Endometrium (tissue), 2 donors: ENCODE measurements around the gene CEP104.

Source experiments
- FAIRE-seq: peaks from 2 replicates; lab custom pipeline; 2012; peaks lifted over from hg19 to GRCh38; lab: Jason Lieb, UNC
- donor health status: control.
- donor health status: control.

Gene CEP104

GRCh38 chr1:3868464-3869006 lies 11.5 kb upstream of the CEP104 start:
- FAIRE-seq = no peak

- FAIRE-seq = no peak
Measured at GRCh38 chr1:3865606-3866160, 8.7 kb upstream of the CEP104 start.

DNA sequence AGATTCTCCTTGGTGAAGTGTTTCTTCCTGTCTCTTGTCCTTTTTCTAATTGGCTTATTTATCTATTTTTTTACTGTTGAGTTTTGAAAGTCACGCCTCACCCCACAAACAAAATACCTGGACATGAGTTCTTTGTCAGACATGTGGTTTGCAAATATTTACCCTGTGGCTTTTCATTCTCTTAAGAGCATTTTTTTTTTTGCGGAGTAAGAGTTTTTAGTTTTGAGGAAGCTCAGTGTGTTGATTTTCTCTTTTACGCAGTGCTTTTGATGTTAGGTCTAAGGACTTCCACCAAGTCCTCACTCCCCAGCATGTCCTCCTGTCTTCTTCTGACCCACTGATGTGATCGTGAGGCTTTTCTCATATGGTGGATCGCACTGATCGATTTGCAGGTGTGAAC lies 7.9 kb upstream of the CEP104 start:
- no peak for FAIRE-seq

- no peak for FAIRE-seq
Measured at GRCh38 chr1:3863231-3863935, 6.4 kb upstream of the CEP104 start.

- FAIRE-seq = no peak
Measured at GRCh38 chr1:3858231-3858981, 1.4 kb upstream of the CEP104 start.

GRCh38 chr1:3857791-3858129 lies 749 bp upstream of the CEP104 start:
- FAIRE-seq = no peak

DNA sequence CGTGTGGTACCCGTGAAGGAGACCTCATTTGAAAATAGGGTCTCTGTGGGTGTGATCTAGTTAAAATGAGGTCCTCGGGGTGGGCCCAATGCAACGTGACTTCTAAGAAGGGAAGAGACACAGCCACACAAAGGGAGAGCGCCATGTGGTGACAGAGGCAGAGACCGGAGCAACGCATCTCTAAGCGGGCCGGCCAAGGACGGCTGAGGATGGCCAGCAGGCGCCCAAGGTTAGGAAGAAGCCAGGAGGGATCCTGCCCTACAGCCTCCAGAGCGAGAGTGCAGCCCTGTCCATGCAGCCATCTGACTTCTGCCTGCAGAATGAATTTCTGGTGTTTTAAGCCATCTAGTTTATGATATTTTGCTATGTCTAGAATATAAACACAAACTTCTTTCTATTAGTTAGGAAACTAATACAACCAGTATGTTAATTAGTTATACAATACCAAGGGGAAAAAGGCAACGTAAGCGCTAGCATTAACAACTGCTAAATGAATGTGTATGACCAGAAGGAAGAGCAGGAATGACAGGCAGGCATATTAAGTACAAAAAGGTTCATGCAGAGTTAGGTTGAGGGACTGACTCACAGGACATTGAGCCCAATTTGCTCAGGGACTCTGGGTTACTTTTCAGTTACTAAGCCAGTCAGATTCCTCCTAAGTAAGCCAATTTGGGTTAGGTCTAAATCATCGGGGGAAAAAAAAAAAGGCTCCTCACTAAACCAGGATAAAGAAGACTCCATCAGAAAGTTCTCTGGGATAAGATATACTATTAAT lies 4.1 kb downstream of the CEP104 start:
- no peak for FAIRE-seq

- no peak for FAIRE-seq
Measured at GRCh38 chr1:3852091-3852490, 4.9 kb downstream of the CEP104 start.

DNA sequence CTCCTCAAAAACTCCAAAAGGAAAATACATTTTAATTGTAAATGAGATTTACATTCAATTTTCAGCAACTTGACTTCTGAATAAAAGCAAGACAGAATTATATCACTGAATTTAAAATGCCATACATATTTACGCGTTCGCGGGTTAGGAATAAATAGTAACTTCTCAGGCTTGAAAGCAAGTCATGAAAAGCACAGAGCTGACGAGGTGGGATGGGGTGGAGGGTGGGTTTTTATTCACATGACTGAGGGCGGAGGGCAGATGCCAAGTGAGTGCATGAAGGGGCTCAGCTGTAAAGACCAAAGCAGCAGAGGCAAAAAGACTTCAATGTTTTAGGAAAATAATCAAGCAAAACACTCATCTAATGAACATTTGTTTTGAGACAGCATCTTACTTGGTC lies 5.7 kb downstream of the CEP104 start:
- FAIRE-seq = no peak

DNA sequence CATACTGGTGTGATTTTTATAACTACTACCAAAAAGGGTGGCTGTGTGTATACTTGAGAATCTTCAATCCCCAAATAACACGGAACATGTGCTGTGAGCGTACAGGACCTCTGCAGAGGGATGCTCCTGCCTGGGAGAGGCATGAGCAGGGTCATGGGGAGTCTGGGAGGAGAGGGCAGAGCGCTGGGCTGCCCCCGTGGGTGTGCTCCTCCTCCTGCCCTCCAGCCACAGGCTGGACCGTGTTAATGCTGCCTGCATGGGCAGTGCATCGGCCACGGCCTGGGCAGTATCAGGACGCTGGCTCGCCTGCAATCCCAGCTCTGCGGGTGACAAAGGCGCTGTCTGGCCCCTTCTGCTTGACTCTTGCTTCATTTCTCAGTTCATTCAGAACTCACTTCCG lies 6.2 kb downstream of the CEP104 start:
- FAIRE-seq = no peak

DNA sequence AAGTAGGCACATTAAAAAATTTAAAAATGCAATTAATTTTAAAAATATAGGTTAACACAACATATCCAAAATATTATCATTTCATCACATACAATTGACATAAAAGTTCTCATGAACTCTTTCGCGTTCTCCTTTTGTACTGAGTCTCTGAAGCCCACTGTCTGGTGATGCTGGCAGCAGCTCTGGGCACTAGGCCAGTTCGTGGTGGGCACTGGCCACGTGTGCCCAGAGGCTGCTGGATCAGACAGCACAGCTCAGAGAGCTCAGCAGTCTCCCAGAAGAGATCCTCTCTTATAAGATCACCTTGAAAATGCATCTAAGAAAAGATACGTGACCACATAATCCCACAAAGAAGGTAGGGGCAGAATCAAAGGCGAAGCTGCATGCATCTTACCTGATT lies 9.9 kb downstream of the CEP104 start:
- FAIRE-seq = no peak

- no peak for FAIRE-seq
Measured at GRCh38 chr1:3846541-3846940, 10.5 kb downstream of the CEP104 start.

- no peak for FAIRE-seq
Measured at GRCh38 chr1:3842912-3843311, 14.1 kb downstream of the CEP104 start.

- no peak for FAIRE-seq
Measured at GRCh38 chr1:3841491-3841890, 15.5 kb downstream of the CEP104 start.

DNA sequence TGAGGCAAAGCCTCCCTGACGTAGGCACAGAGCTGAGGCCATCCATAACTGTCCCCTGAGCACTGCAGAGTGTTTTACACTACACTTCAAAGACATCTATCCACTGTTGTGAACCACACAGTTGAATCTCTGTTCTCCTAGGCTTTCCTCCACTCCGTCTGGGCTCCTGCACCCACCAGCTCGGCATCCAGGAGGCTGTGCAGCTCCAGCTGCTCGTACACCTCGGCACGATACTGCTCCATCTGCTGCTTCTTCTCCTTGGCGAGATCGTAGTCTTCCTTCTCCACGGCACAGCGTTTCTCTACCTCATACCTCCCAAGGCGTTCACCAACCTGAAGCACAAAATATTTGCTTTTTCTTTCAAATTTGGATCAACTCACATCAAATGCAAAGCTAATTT lies 18.2 kb downstream of the CEP104 start:
- FAIRE-seq = no peak

- no peak for FAIRE-seq
Measured at GRCh38 chr1:3837685-3838084, 19.3 kb downstream of the CEP104 start.

DNA sequence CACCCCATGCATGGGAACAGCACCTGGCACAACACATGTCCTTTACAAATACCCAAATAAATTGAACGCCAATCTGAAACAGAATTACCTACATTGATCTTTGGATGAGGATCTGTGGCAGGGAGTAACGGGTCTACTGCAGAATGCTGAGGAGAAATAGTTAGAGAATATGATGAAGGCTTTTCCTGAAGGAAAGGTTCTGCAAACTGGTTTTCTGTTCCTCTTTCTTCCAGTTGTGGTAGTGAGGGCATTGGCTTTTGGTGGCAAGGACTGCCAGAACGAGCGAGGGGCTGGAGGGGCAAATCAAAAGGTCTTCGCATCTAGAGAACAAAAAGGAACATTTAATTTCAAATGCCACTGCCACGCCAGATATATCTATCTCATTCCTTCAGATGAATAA lies 19.8 kb downstream of the CEP104 start:
- no peak for FAIRE-seq

DNA sequence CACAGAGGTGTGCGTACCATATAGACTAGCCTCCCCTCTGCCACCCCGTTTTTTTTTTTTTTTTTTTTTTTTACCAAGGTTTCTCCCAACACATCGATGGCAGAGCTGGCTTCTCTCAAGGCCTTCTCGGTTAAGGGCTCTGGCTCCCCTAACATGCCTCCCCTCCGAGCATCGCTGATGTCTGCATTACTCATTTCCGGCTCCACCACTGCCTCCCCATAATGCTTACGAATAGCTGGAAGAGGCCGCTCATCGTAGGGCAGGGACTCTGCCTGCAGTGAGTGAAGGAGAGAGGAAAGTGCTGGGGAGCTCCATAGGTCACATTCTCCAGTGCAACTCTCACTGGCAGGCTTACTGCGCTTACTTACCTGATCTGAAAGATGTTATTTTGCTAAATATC lies 20.6 kb downstream of the CEP104 start:
- no peak for FAIRE-seq

- FAIRE-seq = no peak
Measured at GRCh38 chr1:3834701-3835100, 22.3 kb downstream of the CEP104 start.

DNA sequence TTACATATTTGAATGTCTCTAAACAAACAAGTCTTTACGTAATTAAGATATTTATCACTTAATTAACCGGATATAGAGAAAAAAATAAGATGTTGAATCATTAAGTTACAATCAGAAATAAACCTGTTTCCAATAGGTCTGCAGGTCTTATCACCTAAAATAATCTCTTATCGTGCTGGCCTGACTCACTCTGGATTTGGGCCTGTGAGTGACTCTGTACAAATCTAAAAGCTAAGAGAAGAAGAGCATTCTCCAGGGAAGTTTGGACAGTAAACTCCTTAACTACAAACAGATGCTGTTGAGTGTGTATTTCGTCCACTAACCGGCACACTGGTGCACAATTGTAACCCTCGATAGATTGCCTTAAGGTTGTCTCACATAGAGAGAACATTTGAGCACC lies 25.3 kb downstream of the CEP104 start:
- FAIRE-seq = no peak

DNA sequence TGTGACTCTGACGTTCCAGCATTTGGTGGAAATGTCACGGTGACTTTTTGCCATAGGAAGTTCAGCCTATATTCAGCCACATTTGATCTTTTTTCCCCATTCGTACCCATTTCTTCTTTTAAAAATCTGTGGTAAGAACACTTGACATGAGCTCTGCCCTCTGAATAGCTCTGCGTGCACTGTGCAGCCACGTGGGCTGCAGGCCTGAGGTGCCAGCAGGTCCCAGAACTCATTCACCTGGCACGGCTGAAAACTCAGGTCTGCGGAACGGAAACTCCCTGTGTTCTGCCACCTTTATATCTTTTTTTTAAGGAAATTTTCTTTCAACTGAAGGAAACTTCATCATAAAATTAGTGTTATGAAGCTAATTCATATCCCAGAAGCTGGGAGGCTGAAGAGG lies 28.6 kb downstream of the CEP104 start:
- FAIRE-seq = no peak

DNA sequence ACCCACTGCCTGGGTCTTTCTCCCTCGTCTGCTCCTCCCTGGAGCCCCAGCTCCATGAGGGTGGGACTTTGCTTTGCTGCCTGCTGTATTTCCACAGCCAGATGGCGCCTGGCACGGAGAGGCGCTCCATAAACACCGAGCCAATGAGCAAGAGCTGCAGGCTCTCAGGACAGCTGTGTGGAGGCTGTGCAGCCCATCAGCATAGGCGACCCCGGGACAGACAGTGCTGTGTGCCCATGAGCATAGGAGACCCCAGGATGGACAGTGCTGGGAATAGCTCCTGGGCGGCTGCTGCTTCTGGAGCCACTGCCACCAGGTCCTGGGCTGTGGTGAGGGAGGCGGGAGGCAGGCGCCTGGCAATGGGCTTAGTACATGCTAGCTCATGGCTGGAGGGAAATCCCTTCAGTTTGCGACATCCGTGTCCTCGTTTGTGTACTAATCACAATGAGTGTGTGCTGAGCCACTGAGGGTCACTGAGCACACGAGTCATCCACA lies 29.2 kb downstream of the CEP104 start:
- FAIRE-seq = no peak

- no peak for FAIRE-seq
Measured at GRCh38 chr1:3825356-3825755, 31.7 kb downstream of the CEP104 start.
